ENCODE results near the gene C1orf159. TPM values are rescaled to one million over a fixed set of nuclear protein-coding genes. Genes with fewer than 3 reads are reported as not detected.

Gene C1orf159
- polyA plus RNA-seq, 1 donor (not counting 4 experiments of a cell fraction or from before 2014, with no cell fraction given): 6.1 TPM

GRCh38 chr1:1033731-1034438 lies 82.0 kb downstream of the C1orf159 start:
- Histone ChIP-seq H3K9me3 (ENCODE audit: control insufficient read depth, low read depth, low read length) (no peaks in the 10 kb centered on the region), H3K4me2 (ENCODE audit: control insufficient read depth, extremely low read depth, insufficient read depth, low read depth, low read length) (no peak overlapping the region), H2AFZ (ENCODE audit: control insufficient read depth, low read length) (no peak overlapping the region), H3K36me3 (ENCODE audit: control insufficient read depth in 2 of 2, extremely low read depth in 1 of 2, insufficient read depth in 2 of 2, low read length in 2 of 2) (peaks cover 28 to 40% of the 10 kb centered on the region in 2 experiments), H3K27ac (ENCODE audit: control insufficient read depth, insufficient read depth, low read length) (no peak overlapping the region), H3K9ac (ENCODE audit: control insufficient read depth, extremely low read depth, insufficient read depth, low read length) (no peak overlapping the region), H3K79me2 (ENCODE audit: control insufficient read depth, insufficient read depth, low read length) (peaks cover 55% of the 10 kb centered on the region), H4K20me1 (ENCODE audit: control insufficient read depth, extremely low read depth, insufficient read depth, low read length) (peaks cover 56% of the 10 kb centered on the region), H3K27me3 (ENCODE audit: control insufficient read depth, extremely low read depth, insufficient read depth, low read length) (no peaks in the 10 kb centered on the region), H3K9me1 (ENCODE audit: control insufficient read depth, extremely low read depth, insufficient read depth, low read length) (peaks cover 10% of the 10 kb centered on the region), H3K4me3 (ENCODE audit: control insufficient read depth in 2 of 3, extremely low read depth in 1 of 3, insufficient read depth in 2 of 3, low read depth in 1 of 3, low read length in 3 of 3) (no peak overlapping the region), H3K4me1 (ENCODE audit: control insufficient read depth, extremely low read depth, insufficient read depth, low read length) (peaks cover 6% of the 10 kb centered on the region)
- FAIRE-seq: no peak
- no peak for DNase-seq (ENCODE audit: low read depth, low spot score)
- dilution Hi-C loops (cut with MboI; ENCODE audit: extremely low pct_ligation_motif_present, low sequenced_read_pairs): no loop called here
- TF ChIP-seq CTCF (optimal IDR thresholded peaks at IDR 0.05 in 1 of 3, IDR thresholded peaks at IDR 0.05 in 1 of 3, conservative IDR thresholded peaks at IDR 0.05 in 1 of 3; ENCODE audit: extremely low read depth in 1 of 3, insufficient read depth in 2 of 3, low read length in 3 of 3): no peak
- TF ChIP-seq EZH2 (IDR thresholded peaks at IDR 0.05; ENCODE audit: low read length): no peak

- dilution Hi-C loops (cut with MboI; ENCODE audit: extremely low pct_ligation_motif_present, low sequenced_read_pairs): no loop called here
- Histone ChIP-seq H3K4me2 (ENCODE audit: control insufficient read depth, extremely low read depth, insufficient read depth, low read depth, low read length) (peak overlapping the region; percentile 16), H2AFZ (ENCODE audit: control insufficient read depth, low read length) (no peak overlapping the region), H3K27me3 (ENCODE audit: control insufficient read depth, extremely low read depth, insufficient read depth, low read length) (no peaks in the 10 kb centered on the region), H3K27ac (ENCODE audit: control insufficient read depth, insufficient read depth, low read length) (no peak overlapping the region), H3K4me1 (ENCODE audit: control insufficient read depth, extremely low read depth, insufficient read depth, low read length) (peaks cover 6% of the 10 kb centered on the region), H3K9me3 (ENCODE audit: control insufficient read depth, low read depth, low read length) (no peaks in the 10 kb centered on the region), H3K36me3 (ENCODE audit: control insufficient read depth in 2 of 2, extremely low read depth in 1 of 2, insufficient read depth in 2 of 2, low read length in 2 of 2) (peaks cover 25 to 33% of the 10 kb centered on the region in 2 experiments), H3K4me3 (ENCODE audit: control insufficient read depth in 2 of 3, extremely low read depth in 1 of 3, insufficient read depth in 2 of 3, low read depth in 1 of 3, low read length in 3 of 3) (no peak overlapping the region), H3K9ac (ENCODE audit: control insufficient read depth, extremely low read depth, insufficient read depth, low read length) (no peak overlapping the region), H3K79me2 (ENCODE audit: control insufficient read depth, insufficient read depth, low read length) (peaks cover 49% of the 10 kb centered on the region), H3K9me1 (ENCODE audit: control insufficient read depth, extremely low read depth, insufficient read depth, low read length) (peaks cover 7% of the 10 kb centered on the region), H4K20me1 (ENCODE audit: control insufficient read depth, extremely low read depth, insufficient read depth, low read length) (peaks cover 48% of the 10 kb centered on the region)
- FAIRE-seq (no peak), DNase-seq (ENCODE audit: low read depth, low spot score) (no peak)
- TF ChIP-seq EZH2 (IDR thresholded peaks at IDR 0.05; ENCODE audit: low read length) (no peak), CTCF (optimal IDR thresholded peaks at IDR 0.05 in 1 of 3, IDR thresholded peaks at IDR 0.05 in 1 of 3, conservative IDR thresholded peaks at IDR 0.05 in 1 of 3; ENCODE audit: extremely low read depth in 1 of 3, insufficient read depth in 2 of 3, low read length in 3 of 3) (peak in 2 of 3 experiments; percentile 52 to 72)
Measured at GRCh38 chr1:1033009-1033587, 82.8 kb downstream of the C1orf159 start.

Measured in keratinocyte (primary cell).